SU-DHL-6 (cell line): ENCODE measurements around the gene RGS11.

Source experiments
- H2AFZ ChIP-seq: fragments of 200-600 bp; sonication (generic); 2 replicates; pipeline ENCODE4 v1.6.1; 2014; ENCODE audit warnings: low read depth, mild to moderate bottlenecking, moderate library complexity, mixed read lengths, antibody characterized with exemption, low read length; ENCODE audit not compliant: severe bottlenecking
- H3F3A ChIP-seq: fragments of 200-600 bp; shearing (Covaris generic); 2 replicates; pipeline ENCODE4 v1.6.0; 2016; ENCODE audit warnings: antibody characterized with exemption, mild to moderate bottlenecking; ENCODE audit not compliant: insufficient read depth
- H3K27ac ChIP-seq: fragments of 200-600 bp; sonication (generic); 2 replicates; pipeline ENCODE4 v1.5.1; 2016; ENCODE audit warnings: low read depth, mild to moderate bottlenecking, low read length, moderate library complexity, mixed read lengths
- H3K27me3 ChIP-seq: fragments of 200-600 bp; sonication (generic), shearing (Covaris generic); 2 replicates; pipeline ENCODE4 v1.6.0; 2014; ENCODE audit warnings: mild to moderate bottlenecking, low read length
- H3K36me3 ChIP-seq: fragments of 200-600 bp; sonication (generic); 2 replicates; pipeline ENCODE4 v1.6.1; 2014; ENCODE audit warnings: mild to moderate bottlenecking, low read length, mixed read lengths
- H3K4me2 ChIP-seq: fragments of 300-600, 200-600 bp; shearing (Covaris generic), sonication (generic); 2 replicates; pipeline ENCODE4 v1.6.0; 2014; ENCODE audit warnings: low read length, low read depth, mild to moderate bottlenecking; ENCODE audit not compliant: poor library complexity, severe bottlenecking
- H3K4me3 ChIP-seq: fragments of 200-600 bp; sonication (generic); 2 replicates; pipeline ENCODE4 v1.5.1; 2014; ENCODE audit warnings: antibody characterized with exemption, low read length, mild to moderate bottlenecking, mixed read lengths; ENCODE audit not compliant: insufficient read depth, poor library complexity, severe bottlenecking
- H3K79me2 ChIP-seq: fragments of 200-600 bp; sonication (generic); 2 replicates; pipeline ENCODE4 v1.6.1; 2014; ENCODE audit warnings: mild to moderate bottlenecking, low read length, moderate library complexity; ENCODE audit not compliant: insufficient read depth
- H3K9ac ChIP-seq: fragments of 200-600 bp; sonication (generic); 2 replicates; pipeline ENCODE4 v1.7.0; 2014; ENCODE audit warnings: mild to moderate bottlenecking, low read length
- H3K9me2 ChIP-seq: fragments of 200-600 bp; sonication (generic); replicated peaks from 2 replicates; pipeline ENCODE4 v1.6.1; 2014; ENCODE audit warnings: low read length; ENCODE audit not compliant: insufficient read depth
- H3K9me3 ChIP-seq: fragments of 200-600 bp; sonication (generic); 2 replicates; pipeline ENCODE4 v1.6.1; 2014; ENCODE audit warnings: low read length, mixed read lengths; ENCODE audit not compliant: insufficient read depth
- H4K20me1 ChIP-seq: fragments of 200-600 bp; sonication (generic); 2 replicates; pipeline ENCODE4 v1.6.1; 2014; ENCODE audit warnings: low read depth, mild to moderate bottlenecking, antibody characterized with exemption, low read length, moderate library complexity, mixed read lengths
- EZH2phosphoT487 ChIP-seq: fragments of 200-600 bp; sonication (generic), shearing (Covaris generic); conservative IDR thresholded peaks from 2 replicates; pipeline ENCODE4 v1.6.1; 2018; ENCODE audit warnings: mild to moderate bottlenecking, antibody characterized with exemption, low read length, moderate library complexity, mixed read lengths
- TF ChIP-seq, protein P1 (sequence below): fragments of 200-600 bp; sonication (generic); IDR thresholded peaks from one replicate; pipeline ENCODE4 v1.5.1; 2017; ENCODE audit warnings: antibody characterized with exemption, mild to moderate bottlenecking, low read length, moderate library complexity; ENCODE audit not compliant: insufficient read depth, poor library complexity, severe bottlenecking

RGS11 gene

DNA sequence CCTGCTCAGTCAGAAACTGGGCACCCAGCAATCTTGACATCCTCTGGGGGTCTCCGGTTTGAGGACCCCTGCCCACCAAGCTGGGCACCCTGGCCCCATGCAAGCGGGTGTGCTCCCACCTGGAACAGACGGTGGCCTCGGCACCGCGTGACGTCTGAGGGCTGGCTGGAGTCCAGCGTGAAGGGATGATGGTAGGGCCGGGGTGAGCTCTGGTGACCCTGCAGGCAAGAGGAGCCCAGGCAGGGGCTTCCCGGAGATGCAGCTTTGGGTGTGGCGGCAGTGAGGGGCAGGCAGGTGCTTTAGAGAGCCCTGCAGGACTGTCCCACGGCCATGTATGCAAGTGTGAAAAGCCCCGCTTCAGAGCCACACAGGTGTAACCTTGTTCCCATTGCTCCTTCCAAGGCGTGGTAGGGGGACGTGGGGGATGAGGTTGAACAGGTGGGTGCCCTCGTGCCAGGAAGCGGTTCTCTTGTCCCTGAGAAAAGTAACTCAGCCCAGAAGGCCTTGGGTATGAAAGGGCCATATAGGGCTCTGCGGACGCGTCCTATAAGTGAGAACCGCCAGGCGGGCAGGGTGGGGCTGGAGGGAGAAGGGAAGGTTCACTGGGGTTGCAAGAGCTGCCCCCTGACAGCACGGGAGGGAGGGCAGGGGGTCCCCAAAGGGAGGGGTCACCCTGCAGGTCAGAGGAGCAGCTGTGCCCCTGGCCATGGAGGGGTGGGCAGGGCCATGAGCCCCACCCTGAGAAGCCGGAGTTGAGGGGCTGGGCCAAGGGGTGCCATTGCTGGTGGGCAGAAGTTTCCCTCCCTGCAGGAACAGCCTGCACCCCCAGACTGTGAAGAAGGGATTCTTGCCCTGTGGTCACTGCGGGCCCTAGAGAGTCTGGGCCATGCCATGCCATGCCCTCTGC, 9.2 kb downstream of the RGS11 start:
- no peak overlapping the region for H3K4me3 ChIP-seq

DNA sequence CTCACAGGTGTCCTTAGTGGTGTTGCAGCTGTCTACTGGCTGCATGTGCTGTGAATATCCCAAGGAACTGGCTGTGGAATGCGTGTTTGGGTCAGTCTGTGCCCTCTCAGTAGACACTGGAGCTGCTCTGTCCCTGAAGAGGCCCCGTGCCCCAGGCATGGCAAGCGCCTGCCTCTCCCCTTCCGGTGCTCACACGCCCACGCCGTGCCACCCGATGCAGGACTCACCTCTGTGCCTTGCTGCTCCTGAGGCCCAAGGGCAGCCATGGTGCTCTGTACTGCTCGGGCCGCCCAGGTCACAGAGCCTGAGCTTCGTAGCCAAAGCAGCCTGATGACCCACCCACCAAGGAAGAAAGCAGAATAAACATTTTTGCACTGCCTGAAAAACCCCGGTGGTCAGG, 10.0 kb downstream of the RGS11 start:
- H3K27me3 ChIP-seq: no peaks in the 10 kb centered on the region
- no peaks in the 10 kb centered on the region for H3K36me3 ChIP-seq
- TF ChIP-seq, protein P1, sequence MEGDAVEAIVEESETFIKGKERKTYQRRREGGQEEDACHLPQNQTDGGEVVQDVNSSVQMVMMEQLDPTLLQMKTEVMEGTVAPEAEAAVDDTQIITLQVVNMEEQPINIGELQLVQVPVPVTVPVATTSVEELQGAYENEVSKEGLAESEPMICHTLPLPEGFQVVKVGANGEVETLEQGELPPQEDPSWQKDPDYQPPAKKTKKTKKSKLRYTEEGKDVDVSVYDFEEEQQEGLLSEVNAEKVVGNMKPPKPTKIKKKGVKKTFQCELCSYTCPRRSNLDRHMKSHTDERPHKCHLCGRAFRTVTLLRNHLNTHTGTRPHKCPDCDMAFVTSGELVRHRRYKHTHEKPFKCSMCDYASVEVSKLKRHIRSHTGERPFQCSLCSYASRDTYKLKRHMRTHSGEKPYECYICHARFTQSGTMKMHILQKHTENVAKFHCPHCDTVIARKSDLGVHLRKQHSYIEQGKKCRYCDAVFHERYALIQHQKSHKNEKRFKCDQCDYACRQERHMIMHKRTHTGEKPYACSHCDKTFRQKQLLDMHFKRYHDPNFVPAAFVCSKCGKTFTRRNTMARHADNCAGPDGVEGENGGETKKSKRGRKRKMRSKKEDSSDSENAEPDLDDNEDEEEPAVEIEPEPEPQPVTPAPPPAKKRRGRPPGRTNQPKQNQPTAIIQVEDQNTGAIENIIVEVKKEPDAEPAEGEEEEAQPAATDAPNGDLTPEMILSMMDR: no peak
- TF ChIP-seq EZH2phosphoT487: no peak
- no peak overlapping the region for H2AFZ ChIP-seq
- H3K9me2 ChIP-seq: no peaks in the 10 kb centered on the region
- no peaks in the 10 kb centered on the region for H3F3A ChIP-seq
- no peak overlapping the region for H3K4me2 ChIP-seq
- H4K20me1 ChIP-seq: no peaks in the 10 kb centered on the region
- H3K27ac ChIP-seq: no peak overlapping the region
- H3K9ac ChIP-seq: no peak overlapping the region
- H3K79me2 ChIP-seq: no peaks in the 10 kb centered on the region
- no peaks in the 10 kb centered on the region for H3K9me3 ChIP-seq
- no peak overlapping the region for H3K4me3 ChIP-seq

More for the DNA sequence above, 9.2 kb downstream of the RGS11 start:
- Histone ChIP-seq H3K9ac (no peak overlapping the region), H3F3A (no peaks in the 10 kb centered on the region), H3K36me3 (no peaks in the 10 kb centered on the region), H3K9me3 (no peaks in the 10 kb centered on the region), H3K9me2 (no peaks in the 10 kb centered on the region), H3K4me2 (no peak overlapping the region), H3K27ac (no peak overlapping the region), H4K20me1 (no peaks in the 10 kb centered on the region), H3K79me2 (no peaks in the 10 kb centered on the region), H2AFZ (no peak overlapping the region), H3K27me3 (no peaks in the 10 kb centered on the region)
- no peak for TF ChIP-seq EZH2phosphoT487
- TF ChIP-seq, protein P1: no peak

DNA sequence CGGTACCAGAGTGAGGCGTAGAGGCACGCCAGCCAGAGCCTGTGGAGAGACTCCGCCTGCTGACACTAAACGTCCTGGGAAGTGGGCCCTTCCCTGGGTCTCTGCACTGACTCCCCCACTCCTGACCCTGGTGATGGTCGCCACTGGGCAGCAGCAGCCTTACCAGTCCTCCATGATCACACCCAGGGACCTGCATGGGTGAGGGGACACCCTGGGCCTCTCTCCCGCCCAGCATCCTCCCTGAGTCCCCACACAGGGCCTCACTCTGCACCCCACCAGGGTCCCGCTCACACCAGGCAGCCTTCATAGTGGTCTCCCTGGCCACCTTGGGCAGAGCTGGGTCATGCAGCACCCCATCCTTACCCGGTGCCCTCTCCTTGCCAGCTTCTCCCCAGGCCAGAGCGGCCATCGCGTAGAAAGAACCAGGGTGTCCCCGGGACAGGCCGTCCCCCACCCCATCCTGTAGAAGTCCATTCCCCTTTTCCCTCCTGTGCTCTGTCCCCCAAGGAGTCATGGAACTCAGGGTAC, 10.7 kb downstream of the RGS11 start:
- H3K27me3 ChIP-seq: no peaks in the 10 kb centered on the region
- H2AFZ ChIP-seq: no peak overlapping the region
- no peaks in the 10 kb centered on the region for H3K9me3 ChIP-seq
- H3K79me2 ChIP-seq: no peaks in the 10 kb centered on the region
- no peaks in the 10 kb centered on the region for H3F3A ChIP-seq
- no peak for TF ChIP-seq EZH2phosphoT487
- TF ChIP-seq, protein P1: no peak
- H3K4me2 ChIP-seq: no peak overlapping the region
- no peaks in the 10 kb centered on the region for H3K36me3 ChIP-seq
- no peaks in the 10 kb centered on the region for H3K9me2 ChIP-seq
- H4K20me1 ChIP-seq: no peaks in the 10 kb centered on the region
- H3K9ac ChIP-seq: no peak overlapping the region
- H3K4me3 ChIP-seq: no peak overlapping the region
- no peak overlapping the region for H3K27ac ChIP-seq
